Mucosa of descending colon (tissue), 3 donors: ENCODE results near the gene ERC2. TPM values are rescaled to one million over a fixed set of nuclear protein-coding genes. Genes with fewer than 3 reads are reported as not detected.

Experiments
- ATAC-seq: fragments of 200-7000 bp; cut with Tn5 transposase; one replicate; pipeline ENCODE4 v1.9.1; 2020; ENCODE audit warnings: mild to moderate bottlenecking, moderate library complexity
- DNase-seq, 3 donors: peaks; one replicate each; pipeline ENCODE4 v3.0.0-alpha.2; 2020
- H3K36me3 ChIP-seq: fragments of 200-600 bp; one replicate; pipeline ENCODE4 v1.8.0; 2021; ENCODE audit warnings: low read depth, mild to moderate bottlenecking
- H3K4me1 ChIP-seq: fragments of 200-600 bp; one replicate; pipeline ENCODE4 v1.8.0; 2021; ENCODE audit warnings: low read depth, mild to moderate bottlenecking
- H3K4me3 ChIP-seq: fragments of 200-600 bp; one replicate; pipeline ENCODE4 v1.8.0; 2021; ENCODE audit warnings: mild to moderate bottlenecking
- H3K9me3 ChIP-seq: fragments of 200-600 bp; one replicate; pipeline ENCODE4 v1.8.0; 2021; ENCODE audit warnings: mild to moderate bottlenecking
- CTCF ChIP-seq: fragments of 200-600 bp; IDR thresholded peaks from one replicate; pipeline ENCODE4 v1.8.0; 2022; ENCODE audit warnings: antibody characterized with exemption, mild to moderate bottlenecking
- intact Hi-C, 2 donors: fragments of 100-400 bp; cut with DNase I in 1 of 2; cut with micrococcal nuclease in 1 of 2; formaldehyde crosslinking; loops; one replicate each; pipeline versions ENCODE4 v1.11.0 to v1.11.1; 2022; cut with DNase I, micrococcal nuclease
- total RNA-seq, 3 donors: library from RNA; stranded (reverse); fragmentation: NEBNext Ultra II Directional in 2 of 3; extraction: Animal tissue kit (Norgen Biotek cat#: 25700) in 2 of 3; gene quantifications; one replicate each; pipeline versions ENCODE4 v1.2.1 to v1.2.4, GENCODE V29; 2021 to 2023
- donor health status: DM: no; HTN: no; CAD: no; lungs with moderate emphysema.
- donor health status: DM: no; HTN: no; CAD: no.
- donor health status: DM: no; HTN: yes; CAD: no.

ERC2 gene
- total RNA-seq, 3 donors from 2014 or later = 0.06 to 1.8 (median 0.43) TPM

- Histone ChIP-seq H3K4me1 (no peaks in the 10 kb centered on the region), H3K9me3 (no peaks in the 10 kb centered on the region), H3K4me3 (no peak overlapping the region), H3K36me3 (no peaks in the 10 kb centered on the region)
- intact Hi-C loops = no loop called here
- no peak for TF ChIP-seq CTCF
- ATAC-seq (no peak), DNase-seq (no peak)
Observed at GRCh38 chr3:55893045-55893664, 575.1 kb downstream of the ERC2 start.

- no peaks in the 10 kb centered on the region for H3K9me3 ChIP-seq
- DNase-seq = no peak
- no peak for ATAC-seq
- no peaks in the 10 kb centered on the region for H3K36me3 ChIP-seq
- no peak for TF ChIP-seq CTCF
- H3K4me3 ChIP-seq = no peak overlapping the region
- intact Hi-C loops = no loop called here
- no peaks in the 10 kb centered on the region for H3K4me1 ChIP-seq
Observed at GRCh38 chr3:55891106-55891505, 577.2 kb downstream of the ERC2 start.

GRCh38 chr3:55888282-55888885 is 579.9 kb downstream of the ERC2 start:
- intact Hi-C loops = no loop called here
- Histone ChIP-seq H3K9me3 (no peaks in the 10 kb centered on the region), H3K36me3 (no peaks in the 10 kb centered on the region), H3K4me1 (no peaks in the 10 kb centered on the region), H3K4me3 (no peak overlapping the region)
- no peak for TF ChIP-seq CTCF
- ATAC-seq (no peak), DNase-seq (no peak)

- Histone ChIP-seq H3K9me3 (no peaks in the 10 kb centered on the region), H3K4me3 (no peak overlapping the region), H3K4me1 (no peaks in the 10 kb centered on the region), H3K36me3 (no peaks in the 10 kb centered on the region)
- intact Hi-C loops = no loop called here
- no peak for DNase-seq
- ATAC-seq = peak; percentile 31
- TF ChIP-seq CTCF = no peak
Observed at GRCh38 chr3:55885721-55886120, 582.5 kb downstream of the ERC2 start.

- DNase-seq (no peak), ATAC-seq (no peak)
- no peak for TF ChIP-seq CTCF
- Histone ChIP-seq H3K9me3 (no peaks in the 10 kb centered on the region), H3K4me3 (no peak overlapping the region), H3K36me3 (no peaks in the 10 kb centered on the region), H3K4me1 (no peaks in the 10 kb centered on the region)
- intact Hi-C loops = no loop called here
Observed at GRCh38 chr3:55884491-55885285, 583.6 kb downstream of the ERC2 start.
